Frontal cortex (tissue), 1 donor: ENCODE results near the gene EEFSEC. TPM values are rescaled to one million over a fixed set of nuclear protein-coding genes. Genes with fewer than 3 reads are reported as not detected.

Experiments used
- small RNA-seq: library from RNA; depleted of rRNA; stranded (forward); fragments of <200 nt; gene quantifications from one replicate; pipeline ENCODE3, GENCODE V24; 2014
- total RNA-seq: library from RNA; depleted of rRNA; stranded (reverse); fragments of >200 nt; gene quantifications from one replicate; pipeline ENCODE4 v1.2.3, GENCODE V29; 2014

EEFSEC gene
- total RNA-seq, 1 donor from 2014 or later: 7.7 TPM

Small RNAs within 50 kb of the gene (small RNA-seq; reads per million reads assigned to genes)
- not detected for gene RNU6-823P

Other genes with a start within 250 kb of the EEFSEC start
- 0.82 TPM for gene KBTBD12, start 238.2 kb upstream of the EEFSEC start, total RNA-seq
- 73.0 TPM for gene SEC61A1, start 101.0 kb upstream of the EEFSEC start, total RNA-seq
- gene RUVBL1, start 29.7 kb upstream of the EEFSEC start, total RNA-seq: 61.1 TPM